8988T (cell line): ENCODE results near the gene PITPNM2.
"Not testable (repeated sequence)": the region's sequence is repeated elsewhere in the genome, so short reads cannot be mapped to it uniquely, and the experiment has no call there.

Source experiments
- DNase-seq: peaks from one replicate; pipeline ENCODE4 v3.0.0; 2011

PITPNM2 gene

DNA sequence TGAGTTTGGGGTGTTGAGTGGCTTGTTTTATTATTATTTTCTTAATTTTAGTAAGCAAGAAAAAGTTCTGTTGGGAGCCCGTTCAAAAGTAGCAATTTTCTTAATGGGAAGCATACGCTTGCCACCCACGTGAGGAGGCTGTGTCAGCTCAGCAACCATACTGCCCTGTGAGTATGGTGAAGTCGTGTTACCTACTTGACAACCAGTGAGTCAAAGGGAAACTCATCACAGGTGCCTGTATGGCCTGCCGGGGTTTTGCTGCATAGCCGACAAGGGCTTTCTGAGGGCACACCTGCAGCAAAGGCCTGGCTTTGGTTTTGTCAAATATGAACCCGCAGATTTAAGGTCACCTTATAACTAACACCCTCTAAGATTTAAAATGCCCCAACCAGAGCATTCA lies 31.1 kb downstream of the PITPNM2 start:
- no peak for DNase-seq

GRCh38 chr12:123118497-123118896 lies 32.4 kb downstream of the PITPNM2 start:
- no peak for DNase-seq

DNA sequence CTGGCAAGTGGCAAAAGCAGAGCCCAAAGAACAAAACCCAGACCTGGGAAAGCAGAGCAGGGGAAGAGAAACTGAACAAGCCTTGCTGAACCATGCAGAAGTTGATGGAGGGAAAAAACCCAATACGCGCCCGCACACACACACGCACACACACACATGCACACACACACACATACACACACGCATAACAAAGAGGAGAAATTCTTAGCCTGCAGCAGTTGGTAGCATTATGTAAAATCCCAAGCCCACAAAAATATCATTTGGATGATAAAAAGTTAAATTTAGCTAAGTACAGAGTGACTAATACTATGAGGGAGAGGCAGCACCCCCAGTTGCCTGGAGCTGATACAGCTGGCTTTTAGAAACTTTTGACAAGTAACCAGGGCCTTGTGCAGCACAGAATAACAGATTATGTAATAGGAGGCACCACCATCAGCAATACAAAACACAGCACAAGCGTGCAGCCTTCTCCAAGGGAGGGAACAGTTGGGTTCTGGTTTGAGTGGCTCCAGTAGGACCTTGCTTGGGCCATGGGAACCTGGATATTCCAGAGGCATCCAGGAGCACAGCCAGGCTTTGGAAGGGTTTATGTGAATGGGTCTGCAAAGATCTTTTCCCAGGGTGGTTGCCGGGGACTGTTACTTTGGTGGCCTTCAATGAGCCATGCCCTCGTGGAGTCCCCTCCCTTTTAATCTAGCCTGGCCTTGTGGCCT lies 35.3 kb downstream of the PITPNM2 start:
- DNase-seq = no peak

- no peak for DNase-seq
These were observed 36.4 kb downstream of the PITPNM2 start for GRCh38 chr12:123114304-123115083.

- DNase-seq = no peak
These were observed 37.9 kb downstream of the PITPNM2 start for GRCh38 chr12:123113026-123113425.

- DNase-seq = no peak
These were observed 39.3 kb downstream of the PITPNM2 start for GRCh38 chr12:123111498-123112165.

DNA sequence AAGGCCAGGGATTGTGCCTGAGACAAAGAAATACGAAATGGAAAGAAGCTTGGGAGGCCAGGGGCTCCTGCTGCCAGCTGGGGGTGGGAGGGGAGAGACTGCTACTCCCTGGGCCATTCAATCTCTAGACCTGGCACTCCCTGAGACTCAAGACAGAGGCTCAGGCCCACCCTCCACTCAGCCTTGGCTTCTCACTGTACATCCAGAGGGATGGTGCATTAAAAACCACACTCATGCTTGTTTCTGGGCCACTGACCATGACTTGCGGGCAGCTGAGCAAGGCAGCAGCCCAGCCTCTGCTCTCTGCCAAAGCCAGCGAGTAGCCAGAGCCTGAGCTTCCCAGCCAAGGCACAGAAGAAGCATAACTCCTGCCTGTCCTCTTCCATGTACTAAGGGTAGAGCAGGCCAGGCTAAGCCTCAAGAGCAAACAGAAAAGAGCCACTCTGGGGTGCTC lies 41.5 kb downstream of the PITPNM2 start:
- DNase-seq = no peak

DNA sequence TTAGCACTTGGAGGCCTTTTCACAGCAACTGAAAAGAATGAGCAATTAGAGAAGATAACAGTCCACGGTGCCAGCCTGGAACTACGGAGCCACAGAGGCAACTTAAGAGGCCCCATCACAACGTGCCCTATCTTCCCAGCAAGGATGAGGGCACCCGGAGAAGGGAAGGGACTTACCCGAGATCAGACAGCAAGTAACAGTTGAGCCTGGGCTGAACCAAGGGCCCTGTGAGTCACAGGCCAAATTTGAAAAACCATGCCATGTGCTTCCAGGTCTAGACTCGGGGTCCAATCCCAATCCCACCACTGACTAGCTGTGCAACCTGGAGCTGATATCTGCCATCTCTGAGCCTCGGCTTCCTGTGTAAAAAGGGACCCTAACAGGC lies 42.2 kb downstream of the PITPNM2 start:
- DNase-seq = no peak

DNA sequence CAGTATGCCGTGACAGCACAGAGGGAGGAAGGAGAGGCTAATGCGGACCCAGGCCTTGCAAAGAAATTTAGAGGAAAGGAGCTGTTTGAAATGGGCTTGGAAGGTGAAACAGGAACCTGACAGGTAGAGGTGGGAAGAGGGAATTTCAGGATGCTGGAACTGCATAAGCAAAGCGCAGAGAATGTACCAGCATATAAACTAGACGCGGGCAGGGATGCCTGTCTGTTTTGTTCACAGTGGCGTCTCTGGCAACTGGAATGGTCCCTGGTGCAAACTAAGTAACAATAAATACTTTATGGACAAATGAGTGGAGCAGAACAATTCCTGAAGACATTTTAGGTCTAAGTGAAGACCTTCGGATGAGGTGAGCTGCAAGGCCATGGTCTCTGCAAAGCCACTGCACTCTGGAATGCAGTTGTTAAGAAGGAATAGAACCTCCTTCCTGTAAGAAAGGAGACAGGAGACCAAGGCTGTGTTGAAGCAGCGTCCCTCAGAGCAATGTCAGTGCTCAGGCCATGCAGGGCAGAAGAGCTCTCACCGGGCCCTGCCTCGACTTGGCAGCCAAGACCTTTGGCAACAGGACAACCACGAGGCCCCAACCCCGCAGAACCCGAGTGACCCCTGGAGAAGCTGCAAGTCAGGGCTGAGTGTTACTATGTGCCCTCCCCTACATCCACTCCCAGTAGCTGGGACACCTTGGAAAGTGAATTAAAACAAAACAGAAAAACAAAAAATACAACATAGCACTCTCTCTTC lies 42.8 kb downstream of the PITPNM2 start:
- no peak for DNase-seq

GRCh38 chr12:123106640-123107359 lies 44.1 kb downstream of the PITPNM2 start:
- DNase-seq = no peak

- no peak for DNase-seq
These were observed 45.6 kb downstream of the PITPNM2 start for GRCh38 chr12:123105211-123105826.

GRCh38 chr12:123104809-123105208 lies 46.1 kb downstream of the PITPNM2 start:
- no peak for DNase-seq

DNA sequence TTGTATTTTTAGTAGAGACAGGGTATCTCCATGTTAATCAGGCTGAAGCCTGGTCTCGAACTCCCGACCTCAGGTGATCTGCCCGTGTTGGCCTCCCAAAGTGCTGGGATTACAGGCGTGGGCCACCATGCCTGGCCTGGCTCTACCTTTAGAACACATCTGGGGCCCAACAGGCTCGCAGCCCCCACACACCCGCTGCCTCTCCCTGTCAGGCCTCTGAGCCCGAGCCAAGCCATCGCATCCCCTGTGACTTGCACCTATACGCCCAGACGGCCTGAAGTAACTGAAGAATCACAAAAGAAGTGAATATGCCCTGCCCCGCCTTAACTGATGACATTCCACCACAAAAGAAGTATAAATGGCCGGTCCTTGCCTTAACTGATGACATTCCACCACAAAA lies 46.8 kb downstream of the PITPNM2 start:
- not testable (repeated sequence) for DNase-seq

DNA sequence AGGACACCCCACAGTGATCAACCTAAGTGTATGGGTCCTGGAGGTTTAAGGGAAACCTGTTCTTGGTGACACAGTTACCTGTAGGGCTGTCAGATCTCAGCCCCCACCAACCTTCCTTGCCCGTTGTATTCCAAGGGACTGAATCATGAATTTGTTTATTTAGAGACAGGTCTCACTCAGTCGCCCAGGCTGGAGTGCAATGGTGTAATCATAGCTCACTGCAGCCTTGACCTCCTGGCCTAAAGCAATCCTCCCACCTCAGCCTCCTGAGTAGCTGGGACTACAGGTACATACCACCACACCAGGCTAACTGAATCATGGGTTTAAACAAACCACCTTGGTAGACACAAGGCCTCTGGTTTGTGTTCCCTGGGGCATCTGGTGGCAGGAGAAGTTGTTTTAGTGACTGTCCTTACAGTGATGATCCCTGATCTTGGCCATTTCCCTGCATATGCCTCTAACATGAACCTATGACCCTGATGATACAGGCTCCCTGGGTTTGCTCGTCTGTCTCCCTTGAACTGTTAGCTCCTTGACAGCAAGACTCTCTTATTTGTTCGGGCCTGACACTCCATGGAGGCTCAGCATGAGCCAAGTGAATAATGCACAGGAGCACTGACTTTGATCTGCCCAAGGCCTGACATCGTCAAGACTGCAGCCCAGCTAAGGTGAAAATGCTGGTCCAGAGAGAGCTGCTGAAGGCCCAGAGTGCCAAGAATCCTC lies 47.9 kb downstream of the PITPNM2 start:
- no peak for DNase-seq

- DNase-seq = no peak
These were observed 48.5 kb downstream of the PITPNM2 start for GRCh38 chr12:123102366-123102765.

GRCh38 chr12:123101526-123101925 lies 49.4 kb downstream of the PITPNM2 start:
- DNase-seq = no peak
